MM.1S (cell line): ENCODE data around the gene CYP2C18.

ENCODE experiments used
- EZH2 ChIP-seq: fragments of 300-600 bp; sonication (generic); optimal IDR thresholded peaks from 2 replicates; pipeline ENCODE3; 2017; ENCODE audit warnings: low read depth, mild to moderate bottlenecking, antibody characterized with exemption, low read length, mixed read lengths
- EZH2phosphoT487 ChIP-seq: fragments of 300-600 bp; sonication (generic); IDR thresholded peaks from 2 replicates; pipeline ENCODE4 v1.6.1; 2018; ENCODE audit warnings: antibody characterized with exemption, low read length
- TF ChIP-seq, protein P1 (sequence below): fragments of 300-600 bp; sonication (generic); IDR thresholded peaks from 2 replicates; pipeline ENCODE4 v1.5.1; 2016; ENCODE audit warnings: antibody characterized with exemption, low read length, mixed read lengths

GRCh38 chr10:94760586-94761178 lies 77.2 kb downstream of the CYP2C18 start:
- TF ChIP-seq, protein P1, sequence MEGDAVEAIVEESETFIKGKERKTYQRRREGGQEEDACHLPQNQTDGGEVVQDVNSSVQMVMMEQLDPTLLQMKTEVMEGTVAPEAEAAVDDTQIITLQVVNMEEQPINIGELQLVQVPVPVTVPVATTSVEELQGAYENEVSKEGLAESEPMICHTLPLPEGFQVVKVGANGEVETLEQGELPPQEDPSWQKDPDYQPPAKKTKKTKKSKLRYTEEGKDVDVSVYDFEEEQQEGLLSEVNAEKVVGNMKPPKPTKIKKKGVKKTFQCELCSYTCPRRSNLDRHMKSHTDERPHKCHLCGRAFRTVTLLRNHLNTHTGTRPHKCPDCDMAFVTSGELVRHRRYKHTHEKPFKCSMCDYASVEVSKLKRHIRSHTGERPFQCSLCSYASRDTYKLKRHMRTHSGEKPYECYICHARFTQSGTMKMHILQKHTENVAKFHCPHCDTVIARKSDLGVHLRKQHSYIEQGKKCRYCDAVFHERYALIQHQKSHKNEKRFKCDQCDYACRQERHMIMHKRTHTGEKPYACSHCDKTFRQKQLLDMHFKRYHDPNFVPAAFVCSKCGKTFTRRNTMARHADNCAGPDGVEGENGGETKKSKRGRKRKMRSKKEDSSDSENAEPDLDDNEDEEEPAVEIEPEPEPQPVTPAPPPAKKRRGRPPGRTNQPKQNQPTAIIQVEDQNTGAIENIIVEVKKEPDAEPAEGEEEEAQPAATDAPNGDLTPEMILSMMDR = no peak
- TF ChIP-seq EZH2phosphoT487 (no peak), EZH2 (no peak)
